Measurements from ENCODE around the gene STIMATE. TPM values are rescaled to one million over a fixed set of nuclear protein-coding genes. Genes with fewer than 3 reads are reported as not detected.

STIMATE gene
- total RNA-seq, 1 donor from 2014 or later = 20.3 TPM

DNA sequence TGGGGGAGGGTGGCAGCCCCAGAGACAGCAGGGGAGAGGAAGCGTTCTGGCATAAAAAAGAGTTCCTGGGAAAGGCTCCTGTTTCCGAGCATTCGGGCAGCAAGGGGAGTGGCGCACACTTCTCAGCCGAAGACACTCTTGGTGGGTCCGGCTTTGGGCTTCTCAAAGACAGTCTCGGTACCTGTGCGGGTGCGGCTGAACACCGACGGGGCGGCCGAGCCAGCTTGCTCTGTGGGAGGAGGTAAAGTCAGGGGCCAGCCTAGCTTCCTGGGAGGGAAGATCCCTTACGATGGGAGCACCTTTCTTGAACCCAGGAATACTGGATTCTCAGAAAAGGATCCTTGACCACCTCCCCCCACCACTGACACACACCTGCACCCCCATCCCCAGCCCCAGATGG lies 64.1 kb downstream of the STIMATE start:
- Mint-ChIP-seq H3K9me3 (no peaks in the 10 kb centered on the region), H3K27me3 (ENCODE audit: low read depth) (no peaks in the 10 kb centered on the region), H3K4me1 (peaks cover 27% of the 10 kb centered on the region), H3K4me3 (no peak overlapping the region), H3K27ac (ENCODE audit: unreplicated experiment) (no peak overlapping the region), H3K36me3 (ENCODE audit: low read depth) (no peaks in the 10 kb centered on the region)
- no peak for DNase-seq (ENCODE audit: low read depth, low spot score)
- TF ChIP-seq, protein P1, sequence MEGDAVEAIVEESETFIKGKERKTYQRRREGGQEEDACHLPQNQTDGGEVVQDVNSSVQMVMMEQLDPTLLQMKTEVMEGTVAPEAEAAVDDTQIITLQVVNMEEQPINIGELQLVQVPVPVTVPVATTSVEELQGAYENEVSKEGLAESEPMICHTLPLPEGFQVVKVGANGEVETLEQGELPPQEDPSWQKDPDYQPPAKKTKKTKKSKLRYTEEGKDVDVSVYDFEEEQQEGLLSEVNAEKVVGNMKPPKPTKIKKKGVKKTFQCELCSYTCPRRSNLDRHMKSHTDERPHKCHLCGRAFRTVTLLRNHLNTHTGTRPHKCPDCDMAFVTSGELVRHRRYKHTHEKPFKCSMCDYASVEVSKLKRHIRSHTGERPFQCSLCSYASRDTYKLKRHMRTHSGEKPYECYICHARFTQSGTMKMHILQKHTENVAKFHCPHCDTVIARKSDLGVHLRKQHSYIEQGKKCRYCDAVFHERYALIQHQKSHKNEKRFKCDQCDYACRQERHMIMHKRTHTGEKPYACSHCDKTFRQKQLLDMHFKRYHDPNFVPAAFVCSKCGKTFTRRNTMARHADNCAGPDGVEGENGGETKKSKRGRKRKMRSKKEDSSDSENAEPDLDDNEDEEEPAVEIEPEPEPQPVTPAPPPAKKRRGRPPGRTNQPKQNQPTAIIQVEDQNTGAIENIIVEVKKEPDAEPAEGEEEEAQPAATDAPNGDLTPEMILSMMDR (conservative IDR thresholded peaks at IDR 0.05) = no peak

DNA sequence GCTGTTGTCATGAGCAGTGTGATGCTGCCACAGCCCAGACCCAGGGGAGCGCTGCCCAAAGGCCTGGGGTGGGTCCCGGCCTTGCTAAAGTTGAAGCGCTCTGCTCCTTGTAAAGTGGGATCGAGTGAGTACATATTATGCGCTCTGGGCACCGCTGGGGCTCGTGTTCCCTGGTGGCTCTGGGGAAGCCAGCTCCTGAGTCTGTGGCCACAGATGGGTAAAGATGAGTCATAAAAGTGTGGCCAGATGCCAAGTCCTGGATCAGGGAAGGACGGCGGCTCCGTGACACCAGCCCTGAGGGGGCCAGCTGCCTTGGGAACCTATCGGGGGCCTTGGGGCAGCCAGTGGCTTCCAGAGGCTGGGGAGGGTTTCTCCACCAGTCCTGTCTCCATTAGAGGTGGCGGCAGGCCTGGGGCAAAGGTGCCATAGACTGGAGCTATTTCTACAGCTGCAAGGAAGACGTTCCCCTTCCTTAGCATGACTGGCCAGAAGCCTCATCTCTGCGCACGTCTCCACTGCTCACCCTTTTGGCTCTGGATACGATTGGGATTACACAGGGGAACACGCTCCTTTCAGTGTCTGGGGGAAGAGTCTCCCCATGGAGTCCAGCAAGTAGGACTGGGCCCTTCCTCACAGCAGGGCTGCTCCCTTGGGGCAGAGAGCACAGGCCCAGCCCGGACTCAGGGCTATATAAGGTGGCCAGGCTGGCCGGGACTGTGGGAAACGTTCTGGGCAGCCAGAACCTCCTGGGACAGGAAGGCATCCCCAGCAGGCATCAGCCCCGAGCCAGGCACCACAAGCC lies 65.6 kb downstream of the STIMATE start:
- Mint-ChIP-seq H3K4me1 (peaks cover 25% of the 10 kb centered on the region), H3K27ac (ENCODE audit: unreplicated experiment) (peak overlapping the region; percentile 43), H3K27me3 (ENCODE audit: low read depth) (no peaks in the 10 kb centered on the region)

DNA sequence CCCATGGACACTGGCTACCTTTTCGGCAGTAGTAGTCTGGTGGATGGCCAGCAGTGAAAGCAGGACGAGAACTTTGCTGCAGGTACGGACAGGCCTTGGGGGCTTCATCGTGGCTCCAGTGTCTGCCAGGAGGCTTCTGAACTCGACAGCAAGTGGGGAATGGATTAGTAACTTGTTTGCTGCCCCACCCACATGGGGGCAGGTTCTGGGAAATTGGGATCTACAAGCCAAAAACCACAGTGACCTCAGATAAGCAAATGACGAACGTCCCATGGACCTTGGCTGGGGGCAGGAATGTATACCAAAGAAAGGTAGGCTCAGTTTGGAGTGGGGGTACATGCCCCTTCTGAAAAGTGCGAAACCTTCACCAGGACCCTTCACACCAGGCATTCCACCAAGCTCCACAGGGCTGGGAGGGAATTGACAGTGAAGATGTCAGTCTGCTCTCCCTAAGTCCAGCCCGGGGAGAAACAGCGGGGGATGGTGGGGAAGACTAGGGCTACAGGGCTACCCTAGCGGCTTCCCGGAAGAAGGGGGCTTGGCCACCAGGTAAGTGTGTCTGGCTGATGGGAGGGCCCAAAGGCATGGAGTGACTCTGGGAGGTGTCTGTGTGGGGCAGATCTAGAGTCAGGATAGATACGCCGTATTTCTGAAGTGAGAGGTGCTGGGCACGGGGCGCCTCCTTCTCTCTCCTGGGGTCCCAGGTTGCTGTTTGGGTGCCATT lies 66.7 kb downstream of the STIMATE start, which contains the start of gene ITIH4:
TSS of gene ITIH4 (minus strand) at position 138 of the 724 bp plus-strand sequence. CDS start at position 108, 30 bp downstream.
- Mint-ChIP-seq H3K4me3 (no peak within 1 kb of the TSS), H3K4me1 (peaks cover 20% of the 10 kb centered on the region), H3K36me3 (ENCODE audit: low read depth) (no peaks in the 10 kb centered on the region), H3K27me3 (ENCODE audit: low read depth) (no peaks in the 10 kb centered on the region), H3K9me3 (no peaks in the 10 kb centered on the region), H3K27ac (ENCODE audit: unreplicated experiment) (peak within 1 kb of the TSS; percentile 14)
- DNase-seq (ENCODE audit: low read depth, low spot score) = no peak
- TF ChIP-seq, protein P1 (conservative IDR thresholded peaks at IDR 0.05) = no peak

More for the DNA sequence above, 65.6 kb downstream of the STIMATE start:
- Mint-ChIP-seq H3K36me3 (ENCODE audit: low read depth) (no peaks in the 10 kb centered on the region), H3K4me3 (no peak overlapping the region), H3K9me3 (no peaks in the 10 kb centered on the region)
- DNase-seq (ENCODE audit: low read depth, low spot score) = no peak
- TF ChIP-seq, protein P1 (conservative IDR thresholded peaks at IDR 0.05) = no peak

DNA sequence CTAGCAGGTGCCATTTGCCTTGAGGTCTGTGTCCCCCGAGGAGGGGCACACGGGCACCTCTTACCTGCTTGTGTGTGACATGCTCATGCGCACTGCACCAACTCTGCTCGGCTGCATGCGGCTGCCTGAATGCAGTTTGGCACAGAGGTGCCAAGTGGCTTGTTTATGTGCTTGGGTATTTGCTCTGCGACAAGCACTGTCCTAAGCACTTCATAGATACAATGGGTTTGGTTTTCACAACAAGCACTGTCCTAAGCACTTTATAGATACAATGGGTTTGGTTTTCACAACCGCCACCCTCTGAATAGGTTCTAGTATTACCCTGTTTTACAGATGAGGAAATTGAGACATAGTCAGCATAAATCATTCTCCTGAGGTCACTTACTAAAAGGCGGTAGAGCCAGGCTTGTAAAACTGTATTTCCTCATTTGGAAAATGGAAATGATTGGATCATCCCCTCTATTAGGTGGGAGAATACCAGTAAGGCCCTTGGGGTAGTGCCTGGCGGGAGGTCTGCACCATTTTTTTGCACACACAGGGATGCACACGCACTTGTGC lies 67.4 kb downstream of the STIMATE start:
- DNase-seq (ENCODE audit: low read depth, low spot score) = no peak
- no peaks in the 10 kb centered on the region for H3K27me3 Mint-ChIP-seq (ENCODE audit: low read depth)
- H3K4me1 Mint-ChIP-seq = peaks cover 13% of the 10 kb centered on the region
- no peak overlapping the region for H3K27ac Mint-ChIP-seq (ENCODE audit: unreplicated experiment)
- H3K4me3 Mint-ChIP-seq = no peak overlapping the region
- no peaks in the 10 kb centered on the region for H3K9me3 Mint-ChIP-seq
- TF ChIP-seq, protein P1 (conservative IDR thresholded peaks at IDR 0.05) = no peak
- H3K36me3 Mint-ChIP-seq (ENCODE audit: low read depth) = no peaks in the 10 kb centered on the region

DNA sequence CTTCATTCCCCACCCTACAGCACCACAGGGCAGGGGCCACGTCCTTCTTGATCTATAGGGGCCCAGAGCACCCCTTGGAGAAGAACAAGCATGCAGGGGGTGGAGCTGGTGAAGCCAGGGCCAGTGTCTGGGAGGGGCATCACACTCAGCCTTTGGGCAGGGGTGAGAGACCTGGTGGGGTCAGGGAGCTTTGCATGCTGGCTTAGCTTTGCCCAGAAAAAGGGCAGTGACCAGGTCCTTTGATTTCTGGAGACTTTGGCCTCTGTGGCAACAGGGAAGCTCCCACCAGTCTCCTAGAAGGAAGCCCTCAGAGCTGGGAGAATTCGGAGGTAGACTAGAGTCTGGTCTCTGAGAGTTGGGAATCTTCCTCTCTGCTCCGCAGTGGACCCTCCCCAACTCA lies 67.9 kb downstream of the STIMATE start:
- TF ChIP-seq, protein P1 (conservative IDR thresholded peaks at IDR 0.05) = no peak
- Mint-ChIP-seq H3K4me1 (peaks cover 8% of the 10 kb centered on the region), H3K27ac (ENCODE audit: unreplicated experiment) (no peak overlapping the region), H3K4me3 (no peak overlapping the region), H3K36me3 (ENCODE audit: low read depth) (no peaks in the 10 kb centered on the region), H3K27me3 (ENCODE audit: low read depth) (no peaks in the 10 kb centered on the region), H3K9me3 (no peaks in the 10 kb centered on the region)
- no peak for DNase-seq (ENCODE audit: low read depth, low spot score)
